Prostate gland (tissue), 2 donors: ENCODE measurements around the gene RPA1. TPM values are rescaled to one million over a fixed set of nuclear protein-coding genes. Genes with fewer than 3 reads are reported as not detected.

Experiments
- DNase-seq: peaks from one replicate; pipeline ENCODE4 v3.0.0-alpha.2; 2019; ENCODE audit warnings: low spot score
- H3K27ac ChIP-seq, 2 donors: fragments of 200-600 bp; sonication (generic); 2 replicates each; pipeline ENCODE4 v1.5.1; 2017 to 2019
- H3K27me3 ChIP-seq: fragments of 200-600 bp; sonication (generic); replicated peaks from 2 replicates; pipeline ENCODE4 v1.5.1; 2019; ENCODE audit not compliant: insufficient read depth
- H3K36me3 ChIP-seq, 2 donors: fragments of 200-600 bp; sonication (generic); 1 replicate in 1 of 2; 2 replicates in 1 of 2; pipeline versions ENCODE4 v1.5.1 to v1.8.1; 2017 to 2019
- H3K4me1 ChIP-seq: fragments of 200-600 bp; sonication (generic); replicated peaks from 2 replicates; pipeline ENCODE4 v1.5.1; 2019
- H3K4me3 ChIP-seq, 2 donors: fragments of 200-600 bp; sonication (generic); 2 replicates each; pipeline ENCODE4 v1.5.1; 2017 to 2019
- H3K9me3 ChIP-seq: fragments of 200-600 bp; sonication (generic); 2 replicates; pipeline ENCODE4 v1.5.1; 2017
- CTCF ChIP-seq, 4 experiments: fragments of 200-600 bp in 2 of 4; fragments of 450-650 bp in 2 of 4; sonication (generic) in 2 of 4; IDR thresholded peaks; 1 replicate in 3 of 4; 2 replicates in 1 of 4; pipeline ENCODE4 v1.5.1; 2016 to 2019; ENCODE audit warnings: antibody characterized with exemption in 4 of 4, mild to moderate bottlenecking in 2 of 4, moderate library complexity in 2 of 4
- POLR2A ChIP-seq: fragments of 450-650 bp; IDR thresholded peaks from one replicate; pipeline ENCODE4 v1.6.1; 2016; ENCODE audit warnings: antibody characterized with exemption, mild to moderate bottlenecking
- POLR2AphosphoS5 ChIP-seq: sonication (generic); formaldehyde crosslinking; IDR thresholded peaks from one replicate; pipeline ENCODE4 v1.6.1; 2017; ENCODE audit warnings: antibody characterized with exemption
- WGBS: methylation state at CpG from one replicate; pipeline ENCODE4 v1.1.5; 2018; 5-methylcytosine and 5-hydroxymethylcytosine counted together
- intact Hi-C: fragments of 100-400 bp; cut with DNase I; formaldehyde crosslinking; loops from one replicate; pipeline ENCODE4 v1.14.2; 2022
- total RNA-seq, 2 donors: library from RNA; depleted of rRNA; stranded (reverse); fragments of >200 nt; gene quantifications; one replicate each; pipeline ENCODE4 v1.1.0, GENCODE V29; 2016

Gene RPA1
- total RNA-seq = 10 to 100 TPM; 33.0 to 34.0 TPM

- Histone ChIP-seq H3K4me1 (peaks cover 4% of the 10 kb centered on the region), H3K36me3 (no peaks in the 10 kb centered on the region), H3K9me3 (no peaks in the 10 kb centered on the region), H3K27ac (peak within 1 kb of the TSS; percentile 86 to 90), H3K4me3 (peak within 1 kb of the TSS; percentile 78 to 93), H3K27me3 (no peaks in the 10 kb centered on the region)
- intact Hi-C loops = loop anchor here (5.0 kb wide), 1 partner anchor 42 kb away; no protein-coding TSS in a partner anchor
- WGBS = under 1% methylated on average over 54 of the region's 83 CpGs
- peak; percentile 82 for DNase-seq
- peak; percentile 84 for TF ChIP-seq POLR2A
- TF ChIP-seq CTCF (IDR thresholded peaks at IDR 0.05) = peak in 1 of 4 experiments; percentile 28
- peak; percentile 20 for TF ChIP-seq POLR2AphosphoS5
Measured at GRCh38 chr17:1829592-1830257, at the start of gene RPA1, which contains the start of gene SMYD4. Gene RPA1, plus strand, starts transcription at chr17:1830005. Its CDS starts 89 bp downstream, at chr17:1830094. Gene SMYD4, minus strand, starts transcription at chr17:1829902. Its CDS starts 1,908 bp downstream, at chr17:1827994.

- TF ChIP-seq POLR2AphosphoS5 = no peak
- TF ChIP-seq CTCF (IDR thresholded peaks at IDR 0.05) = no peak
- TF ChIP-seq POLR2A = no peak
- intact Hi-C loops = loop anchor here (5.0 kb wide), 1 partner anchor 115 kb away; no protein-coding TSS in a partner anchor
- H3K4me1 ChIP-seq = peaks cover 22% of the 10 kb centered on the region
- H3K4me3 ChIP-seq = no peak overlapping the region
- peak overlapping the region; percentile 90 for H3K27ac ChIP-seq
- H3K9me3 ChIP-seq = no peaks in the 10 kb centered on the region
- peaks cover 0 to 5% of the 10 kb centered on the region in 2 donors for H3K36me3 ChIP-seq
- DNase-seq = no peak
- whole genome bisulfite sequencing = 54% methylated on average over 6 of the region's 6 CpGs
- no peaks in the 10 kb centered on the region for H3K27me3 ChIP-seq
Measured at GRCh38 chr17:1782171-1782567, 47.6 kb upstream of the RPA1 start.

DNA sequence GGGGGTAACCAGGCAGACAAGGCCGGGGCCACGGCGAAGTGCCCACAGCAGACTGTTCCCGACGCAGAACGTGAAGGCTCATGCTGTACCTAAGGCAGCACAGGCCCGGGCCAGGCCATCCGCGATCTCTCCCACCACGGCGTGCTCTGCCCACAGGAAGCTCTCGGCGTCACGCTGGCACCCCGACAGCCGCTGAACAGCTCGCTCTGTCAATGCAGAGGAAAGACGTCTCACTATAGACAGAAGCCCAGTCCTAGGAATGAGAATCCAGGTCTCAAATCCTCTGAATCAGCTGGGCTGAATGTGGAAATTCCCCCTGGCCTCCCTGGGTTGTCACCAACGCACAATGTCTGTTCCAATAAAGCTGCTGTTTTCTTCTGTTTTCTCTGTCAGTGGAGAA lies 46.5 kb upstream of the RPA1 start:
- Histone ChIP-seq H3K36me3 (no peaks in the 10 kb centered on the region), H3K4me1 (peaks cover 25% of the 10 kb centered on the region), H3K27ac (peak overlapping the region; percentile 90), H3K27me3 (no peaks in the 10 kb centered on the region), H3K4me3 (no peak overlapping the region), H3K9me3 (no peaks in the 10 kb centered on the region)
- intact Hi-C loops = loop anchor here (5.0 kb wide), 1 partner anchor 116 kb away; no protein-coding TSS in a partner anchor
- no peak for DNase-seq
- TF ChIP-seq CTCF (IDR thresholded peaks at IDR 0.05) = no peak
- 76% methylated on average over 16 of the region's 19 CpGs for WGBS

DNA sequence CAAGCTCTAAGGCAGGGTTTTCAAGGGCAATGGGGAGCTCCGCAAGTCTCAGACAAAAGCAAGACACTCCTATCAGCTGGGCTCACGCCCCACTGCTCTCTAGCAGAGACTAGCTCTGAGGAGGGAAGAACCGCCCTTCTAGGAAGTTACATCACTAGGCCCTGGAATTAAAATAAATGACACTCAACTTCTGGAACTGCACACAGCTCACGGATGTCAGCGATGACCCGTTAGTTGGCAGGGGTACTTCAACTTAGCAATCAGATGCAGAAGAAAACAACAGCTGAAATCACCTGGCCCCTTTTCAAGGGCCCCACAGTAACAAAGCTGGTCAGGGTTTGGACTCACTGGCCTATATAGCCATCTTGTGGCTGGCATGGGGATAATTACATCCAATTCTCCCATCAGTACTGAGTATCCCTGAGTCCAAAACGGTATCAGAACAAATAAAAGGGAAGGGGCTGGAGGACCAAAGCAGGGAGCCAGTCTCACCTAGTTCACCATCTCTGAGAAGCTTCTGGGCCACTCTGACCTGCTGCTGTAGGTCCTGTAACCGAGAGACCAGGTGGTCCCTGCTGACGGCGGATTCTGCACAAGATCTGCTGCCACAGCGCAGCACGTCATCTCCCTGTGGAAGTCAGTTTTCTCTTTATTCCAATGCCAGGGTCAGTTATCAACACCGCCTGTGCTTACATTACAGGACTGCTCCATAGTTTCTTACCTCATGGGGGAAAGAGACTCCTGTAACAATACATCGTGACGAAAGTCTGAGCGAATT lies 45.8 kb upstream of the RPA1 start:
- peak; percentile 68 for DNase-seq
- H3K9me3 ChIP-seq = no peaks in the 10 kb centered on the region
- H3K4me3 ChIP-seq = no peak overlapping the region
- peak; percentile 85 for TF ChIP-seq POLR2AphosphoS5
- no peak for TF ChIP-seq POLR2A
- peak; percentile 35 to 91 (median 68) for TF ChIP-seq CTCF (IDR thresholded peaks at IDR 0.05)
- intact Hi-C loops = loop anchor here (2.0 to 5.0 kb wide), 2 partner anchors 63 to 117 kb away; no protein-coding TSS in a partner anchor
- H3K36me3 ChIP-seq = no peaks in the 10 kb centered on the region
- no peaks in the 10 kb centered on the region for H3K27me3 ChIP-seq
- 52% methylated on average over 16 of the region's 16 CpGs for WGBS
- peaks cover 25% of the 10 kb centered on the region for H3K4me1 ChIP-seq
- H3K27ac ChIP-seq = peak overlapping the region; percentile 90
